HG03045 (cell line): ENCODE measurements around the gene SPRR2G.
"Not testable (repeated sequence)": the region's sequence is repeated elsewhere in the genome, so short reads cannot be mapped to it uniquely, and the experiment has no call there.

Experiments used
- ATAC-seq: cut with Tn5 transposase; IDR thresholded peaks from one replicate; pipeline ENCODE4 v1.9.1; 2021; ENCODE audit warnings: mild to moderate bottlenecking, moderate library complexity; ENCODE audit not compliant: unreplicated experiment

SPRR2G gene

GRCh38 chr1:153150846-153151245 lies at the start of gene SPRR2G:
Gene SPRR2G, minus strand, starts transcription at chr1:153150890. Its CDS starts 780 bp downstream, at chr1:153150110.
- ATAC-seq, result no peak

GRCh38 chr1:153195216-153195615 lies 44.5 kb upstream of the SPRR2G start:
- no peak for ATAC-seq

GRCh38 chr1:153194331-153195050 lies 43.8 kb upstream of the SPRR2G start:
- ATAC-seq, result no peak

- no peak for ATAC-seq
These were observed 42.0 kb upstream of the SPRR2G start for GRCh38 chr1:153192697-153193096.

- ATAC-seq, result no peak
These were observed 39.7 kb upstream of the SPRR2G start for GRCh38 chr1:153190373-153190772.

- ATAC-seq, result not testable (repeated sequence)
These were observed 37.6 kb upstream of the SPRR2G start for GRCh38 chr1:153188301-153188700.

GRCh38 chr1:153180556-153180955 lies 29.9 kb upstream of the SPRR2G start:
- ATAC-seq, result no peak

- no peak for ATAC-seq
These were observed 28.2 kb upstream of the SPRR2G start for GRCh38 chr1:153178922-153179321.

- no peak for ATAC-seq
These were observed 23.9 kb upstream of the SPRR2G start for GRCh38 chr1:153174624-153175023.

GRCh38 chr1:153168686-153169085 lies 18.0 kb upstream of the SPRR2G start:
- ATAC-seq, result no peak

GRCh38 chr1:153155541-153155940 lies 4.9 kb upstream of the SPRR2G start:
- ATAC-seq, result no peak

- ATAC-seq, result no peak
These were observed 1.8 kb upstream of the SPRR2G start for GRCh38 chr1:153152481-153152880.

GRCh38 chr1:153141377-153141776 lies 9.3 kb downstream of the SPRR2G start:
- no peak for ATAC-seq

GRCh38 chr1:153140484-153140883 lies 10.2 kb downstream of the SPRR2G start:
- ATAC-seq, result no peak

- ATAC-seq, result no peak
These were observed 16.9 kb downstream of the SPRR2G start for GRCh38 chr1:153133743-153134142.

- ATAC-seq, result no peak
These were observed 17.4 kb downstream of the SPRR2G start for GRCh38 chr1:153133267-153133666.

- not testable (repeated sequence) for ATAC-seq
These were observed 22.0 kb downstream of the SPRR2G start for GRCh38 chr1:153128688-153129087.

- no peak for ATAC-seq
These were observed 23.4 kb downstream of the SPRR2G start for GRCh38 chr1:153127296-153127695.

- ATAC-seq, result no peak
These were observed 25.2 kb downstream of the SPRR2G start for GRCh38 chr1:153125536-153125935.

GRCh38 chr1:153123793-153124192 lies 26.9 kb downstream of the SPRR2G start:
- not testable (repeated sequence) for ATAC-seq

GRCh38 chr1:153122831-153123421 lies 27.8 kb downstream of the SPRR2G start:
- no peak for ATAC-seq

GRCh38 chr1:153120945-153121344 lies 29.7 kb downstream of the SPRR2G start:
- no peak for ATAC-seq
